Glomerular endothelial cell (primary cell): ENCODE results near the gene STARD13. TPM values are rescaled to one million over a fixed set of nuclear protein-coding genes. Genes with fewer than 3 reads are reported as not detected.

Experiments used
- DNase-seq: peaks from one replicate; pipeline ENCODE4 v3.0.0-alpha.2; 2011; ENCODE audit warnings: low read depth, low spot score; ENCODE audit errors: extremely low read depth
- total RNA-seq: library from RNA; depleted of rRNA; stranded (reverse); fragments of >200 nt; gene quantifications from 2 replicates; pipeline ENCODE4 v1.2.3, GENCODE V29; 2015

Gene STARD13
- total RNA-seq, 1 donor from 2014 or later, result 28.4 TPM

GRCh38 chr13:33153421-33154404, 131.8 kb downstream of the STARD13 start:
- DNase-seq, result peak; percentile 86

- DNase-seq, result no peak
These were observed 133.2 kb downstream of the STARD13 start for GRCh38 chr13:33152389-33152788.

- no peak for DNase-seq
These were observed 134.9 kb downstream of the STARD13 start for GRCh38 chr13:33150662-33151061.

DNA sequence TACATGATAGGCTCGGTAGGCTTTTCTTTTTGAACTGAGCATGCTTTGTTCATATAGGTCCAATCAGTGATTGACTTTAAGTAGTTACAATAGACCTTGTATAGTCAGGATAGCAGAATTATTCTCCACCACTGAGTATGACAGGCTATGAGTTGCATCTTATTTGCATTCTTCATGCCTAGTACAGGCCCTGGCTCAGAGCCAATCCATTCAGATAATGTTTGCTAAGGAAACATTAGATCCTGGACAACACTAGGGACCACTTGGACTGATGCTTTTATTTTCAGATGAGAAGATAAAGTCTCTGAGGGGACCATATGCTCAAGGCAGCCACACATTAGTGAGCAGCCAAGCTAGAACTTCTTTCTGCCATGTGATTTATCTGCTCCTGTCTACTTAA, 135.4 kb downstream of the STARD13 start:
- no peak for DNase-seq

- DNase-seq, result no peak
These were observed 137.7 kb downstream of the STARD13 start for GRCh38 chr13:33147832-33148231.

GRCh38 chr13:33146843-33147611, 138.5 kb downstream of the STARD13 start:
- no peak for DNase-seq

GRCh38 chr13:33145667-33146066, 139.9 kb downstream of the STARD13 start:
- DNase-seq, result no peak

GRCh38 chr13:33144358-33144784, 141.2 kb downstream of the STARD13 start:
- no peak for DNase-seq

GRCh38 chr13:33139780-33140535, 145.6 kb downstream of the STARD13 start:
- no peak for DNase-seq

DNA sequence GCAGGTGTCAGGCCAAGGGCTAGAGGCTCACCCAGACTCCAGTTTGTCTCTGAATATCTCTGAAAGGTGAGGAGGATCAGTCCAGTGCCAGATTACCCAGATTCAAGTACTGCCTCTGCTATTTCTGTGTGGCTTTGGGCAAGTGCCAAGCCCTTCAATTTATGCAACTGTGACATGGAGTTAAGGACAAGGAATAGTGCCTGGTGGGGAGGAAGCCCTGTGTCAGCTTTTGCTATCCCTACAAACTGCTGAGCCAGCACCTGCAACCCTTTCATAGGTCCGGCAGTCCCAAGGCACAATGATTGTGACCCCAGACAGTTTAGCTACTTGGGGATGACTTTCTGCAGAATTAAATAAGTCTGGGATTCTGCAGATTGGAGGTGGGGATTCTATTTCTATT, 146.4 kb downstream of the STARD13 start:
- no peak for DNase-seq

- no peak for DNase-seq
These were observed 147.1 kb downstream of the STARD13 start for GRCh38 chr13:33138441-33138840.

- DNase-seq, result no peak
These were observed 147.8 kb downstream of the STARD13 start for GRCh38 chr13:33137721-33138120.

- DNase-seq, result no peak
These were observed 150.5 kb downstream of the STARD13 start for GRCh38 chr13:33135097-33135496.

DNA sequence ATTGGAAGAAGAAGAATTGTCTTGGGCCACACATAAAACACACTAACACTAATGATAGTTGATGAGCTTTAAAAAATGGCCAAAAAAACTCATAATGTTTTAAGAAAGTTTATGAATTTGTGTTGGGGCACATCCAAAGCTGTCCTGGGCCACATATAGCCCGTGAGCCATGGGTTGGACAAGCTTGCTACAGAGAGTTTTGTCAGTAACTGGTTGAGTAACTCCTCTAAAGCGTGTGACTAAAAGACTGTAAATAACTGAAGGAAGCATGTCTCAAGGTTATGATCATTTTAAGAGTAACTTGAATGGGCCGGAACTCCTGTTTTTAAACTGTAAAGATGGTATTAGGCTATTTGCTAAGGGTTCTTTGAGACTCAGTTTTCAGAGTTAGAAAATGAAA, 151.3 kb downstream of the STARD13 start:
- no peak for DNase-seq

DNA sequence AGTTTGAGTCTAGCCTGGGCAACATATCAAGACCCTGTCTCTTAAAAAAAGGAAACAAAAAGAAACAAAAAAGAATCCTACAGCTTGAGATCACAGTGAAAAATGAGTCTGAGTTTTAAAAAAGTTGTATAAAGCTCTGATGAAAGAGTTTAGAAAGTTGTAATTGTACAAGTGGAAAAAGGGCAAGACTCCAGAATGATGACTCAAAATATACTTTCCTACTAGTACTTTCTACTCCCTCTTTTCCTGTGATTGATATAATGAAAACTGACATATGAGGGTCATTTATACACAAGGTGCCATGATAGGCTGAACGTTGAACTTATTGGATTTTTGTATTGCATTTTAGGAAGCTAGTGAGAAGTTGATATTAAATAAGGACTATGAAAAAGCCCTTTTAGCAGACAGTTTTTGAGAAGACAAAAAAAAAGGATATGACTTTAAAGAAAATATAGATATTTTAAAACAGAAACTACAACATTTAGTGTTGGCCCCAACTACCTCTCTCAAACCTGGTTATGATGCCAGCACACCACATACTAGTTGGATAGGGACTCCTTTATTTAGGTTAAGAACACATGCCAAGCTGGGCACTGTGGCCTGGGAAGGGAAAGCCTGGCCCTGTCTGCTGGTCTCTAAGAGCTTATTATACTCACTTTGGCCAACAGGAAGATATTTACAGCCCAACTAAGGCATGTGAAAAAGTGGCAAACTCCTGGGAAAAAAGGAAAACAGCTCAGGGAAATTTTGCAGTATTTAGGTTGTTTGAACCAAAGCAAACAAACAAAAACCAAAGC, 152.7 kb downstream of the STARD13 start:
- DNase-seq, result no peak

- no peak for DNase-seq
These were observed 155.7 kb downstream of the STARD13 start for GRCh38 chr13:33129886-33130285.

DNA sequence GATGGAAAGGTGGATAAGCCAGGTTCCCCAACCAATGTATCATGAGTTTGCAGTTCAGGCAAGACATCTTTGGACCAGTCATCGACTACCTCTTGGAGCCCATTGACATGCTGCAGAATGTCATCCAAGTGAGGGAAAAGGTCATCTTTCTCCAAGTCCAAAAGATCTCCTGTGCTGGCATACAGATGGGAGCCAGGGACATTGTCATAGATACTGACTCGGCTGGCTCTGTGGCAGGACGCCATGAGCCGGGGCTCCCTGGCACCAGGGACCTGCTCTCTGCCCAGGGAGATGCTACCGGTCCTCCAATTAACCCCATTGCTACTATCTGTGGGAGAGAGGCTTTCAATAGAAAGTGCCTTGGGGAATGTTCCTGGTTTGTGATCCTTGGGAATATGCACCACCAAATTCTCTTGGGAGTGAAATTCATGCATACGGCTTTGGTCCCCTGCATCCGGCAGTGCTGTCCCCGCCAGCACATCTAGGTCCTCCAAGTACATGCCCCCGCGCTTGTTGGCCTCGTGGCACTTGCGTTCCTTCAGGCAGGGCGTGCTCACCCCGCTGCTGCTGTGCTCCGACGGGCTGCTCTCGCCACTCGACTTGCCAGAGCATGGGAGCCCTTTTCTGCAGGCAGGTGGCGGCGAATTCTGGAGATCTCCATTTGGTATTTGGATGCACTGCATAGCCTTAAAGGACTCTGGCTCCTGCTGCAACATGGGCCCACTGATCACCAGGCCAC, 156.3 kb downstream of the STARD13 start:
- DNase-seq, result no peak

DNA sequence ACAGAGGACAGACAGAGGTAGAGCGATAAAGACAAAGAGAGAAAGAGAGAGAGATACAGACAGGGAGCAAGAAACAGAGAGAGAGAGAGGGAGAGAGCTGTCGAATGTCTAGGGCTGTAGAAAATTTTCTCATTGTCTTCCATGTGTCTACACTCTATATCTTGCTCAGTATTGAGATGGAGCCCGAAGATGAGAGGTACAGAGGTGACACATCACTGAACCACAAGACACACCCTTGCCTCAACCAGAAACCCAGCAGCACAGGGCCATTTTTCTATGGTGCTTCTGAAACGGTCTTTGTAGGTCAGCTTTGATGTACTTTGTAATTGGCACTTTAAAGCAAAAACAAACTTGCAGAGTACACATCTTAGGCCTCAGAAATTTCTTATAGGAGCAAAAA, 157.4 kb downstream of the STARD13 start:
- no peak for DNase-seq

GRCh38 chr13:33127009-33127551, 158.5 kb downstream of the STARD13 start:
- no peak for DNase-seq
